Lung (tissue), 12 donors: ENCODE measurements around the gene GRHPR. TPM values are rescaled to one million over a fixed set of nuclear protein-coding genes. Genes with fewer than 3 reads are reported as not detected.

Source experiments
- ATAC-seq: fragments of 200-7000 bp; cut with Tn5 transposase; one replicate; pipeline ENCODE4 v1.9.1; 2020; ENCODE audit warnings: moderate number of reproducible peaks; ENCODE audit not compliant: insufficient read depth, low FRiP score
- DNase-seq, 3 donors: peaks; one replicate each; pipeline ENCODE4 v3.0.0-alpha.2; 2013 to 2017
- H3K27ac ChIP-seq, 2 donors: one replicate each; pipeline ENCODE4 v1.5.1; 2013; ENCODE audit warnings: mild to moderate bottlenecking in 2 of 2, moderate library complexity in 2 of 2, control low read depth in 1 of 2, inconsistent platforms in 1 of 2, low read depth in 1 of 2, low read length in 1 of 2
- H3K27me3 ChIP-seq, 3 donors: one replicate each; pipeline ENCODE4 v1.5.1; 2013; ENCODE audit warnings: low read length in 2 of 3; ENCODE audit not compliant: control insufficient read depth in 3 of 3, insufficient read depth in 3 of 3
- H3K36me3 ChIP-seq, 4 donors: one replicate each; pipeline ENCODE4 v1.5.1; 2013; ENCODE audit warnings: low read length in 4 of 4, mild to moderate bottlenecking in 1 of 4, moderate library complexity in 1 of 4; ENCODE audit not compliant: control insufficient read depth in 4 of 4, insufficient read depth in 4 of 4
- H3K4me1 ChIP-seq, 5 donors: one replicate each; pipeline ENCODE4 v1.5.1; 2013; ENCODE audit warnings: low read length in 5 of 5, mild to moderate bottlenecking in 2 of 5, moderate library complexity in 1 of 5; ENCODE audit not compliant: control insufficient read depth in 5 of 5, insufficient read depth in 5 of 5
- H3K4me3 ChIP-seq: one replicate; pipeline ENCODE4 v1.5.1; 2013; ENCODE audit warnings: mild to moderate bottlenecking, control low read depth, moderate library complexity
- H3K9ac ChIP-seq, 2 donors: one replicate each; pipeline ENCODE4 v1.5.1; 2013; ENCODE audit warnings: low read length in 2 of 2, control low read depth in 1 of 2; ENCODE audit not compliant: insufficient read depth in 1 of 2
- H3K9me3 ChIP-seq, 4 donors: one replicate each; pipeline ENCODE4 v1.5.1; 2013; ENCODE audit warnings: low read length in 3 of 4, mild to moderate bottlenecking in 1 of 4, moderate library complexity in 1 of 4; ENCODE audit not compliant: control insufficient read depth in 4 of 4, insufficient read depth in 3 of 4
- WGBS, 2 donors: extraction: QIAGEN DNeasy Blood & Tissue Kit; methylation state at CpG; one replicate each; pipeline ENCODE4 v1.1.7; 2013; 5-methylcytosine and 5-hydroxymethylcytosine counted together
- polyA plus RNA-seq, 2 donors: library from polyadenylated mRNA; stranded (reverse); fragments of 200-250 nt; gene quantifications; one replicate each; pipeline ENCODE4 v1.2.1, GENCODE V29; 2013
- total RNA-seq, 2 donors: library from RNA; depleted of rRNA in 1 of 2; stranded (reverse); fragments of >200 nt in 1 of 2; gene quantifications; one replicate each; pipeline ENCODE4 v1.2.1, GENCODE V29; 2014 to 2021
- TF ChIP-seq, protein P1 (sequence below): IDR thresholded peaks from 2 replicates; pipeline ENCODE4 v1.5.1; 2012; ENCODE audit warnings: mild to moderate bottlenecking; ENCODE audit errors: control extremely low read depth, extremely low read depth
- donor health status: control.
- donor health status: control.
- donor health status: Bipolar disorder and iron deficiency.
- donor health status: healthy.
- donor health status: DM: yes; HTN: yes; CAD: no.

The GRHPR gene
- total and polyA plus RNA-seq, 4 donors = 55.5 to 98.9 (median 73.5) TPM

DNA sequence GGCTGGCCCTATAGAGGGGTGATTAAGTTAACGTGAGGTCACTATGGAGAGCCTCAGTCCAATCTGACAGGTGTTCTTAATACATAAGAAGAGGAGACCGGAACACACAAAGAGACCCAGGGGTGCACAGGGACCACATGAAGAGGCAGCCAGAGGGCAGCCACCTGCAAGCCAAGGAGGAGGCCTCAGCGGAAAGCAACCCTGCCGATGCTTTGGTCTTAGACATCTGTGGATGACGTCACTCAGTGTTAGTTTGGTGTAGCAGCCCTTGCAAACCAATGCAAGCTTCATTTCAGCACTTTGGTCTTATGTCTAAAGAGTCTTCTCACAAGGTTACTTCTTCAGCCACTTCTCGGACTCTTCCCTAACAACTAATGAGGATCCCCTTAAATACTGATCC, 47.6 kb upstream of the GRHPR start:
- Histone ChIP-seq H3K36me3 (no peaks in the 10 kb centered on the region), H3K9me3 (peaks cover 0 to 3% (median 0%) of the 10 kb centered on the region in 4 donors), H3K4me3 (no peak overlapping the region), H3K9ac (no peak overlapping the region), H3K27ac (no peak overlapping the region), H3K4me1 (no peaks in the 10 kb centered on the region), H3K27me3 (no peaks in the 10 kb centered on the region)
- ATAC-seq (no peak), DNase-seq (no peak)
- 83 to 89% methylated on average over 6 of the region's 6 CpGs for WGBS, 2 donors
- TF ChIP-seq, protein P1, sequence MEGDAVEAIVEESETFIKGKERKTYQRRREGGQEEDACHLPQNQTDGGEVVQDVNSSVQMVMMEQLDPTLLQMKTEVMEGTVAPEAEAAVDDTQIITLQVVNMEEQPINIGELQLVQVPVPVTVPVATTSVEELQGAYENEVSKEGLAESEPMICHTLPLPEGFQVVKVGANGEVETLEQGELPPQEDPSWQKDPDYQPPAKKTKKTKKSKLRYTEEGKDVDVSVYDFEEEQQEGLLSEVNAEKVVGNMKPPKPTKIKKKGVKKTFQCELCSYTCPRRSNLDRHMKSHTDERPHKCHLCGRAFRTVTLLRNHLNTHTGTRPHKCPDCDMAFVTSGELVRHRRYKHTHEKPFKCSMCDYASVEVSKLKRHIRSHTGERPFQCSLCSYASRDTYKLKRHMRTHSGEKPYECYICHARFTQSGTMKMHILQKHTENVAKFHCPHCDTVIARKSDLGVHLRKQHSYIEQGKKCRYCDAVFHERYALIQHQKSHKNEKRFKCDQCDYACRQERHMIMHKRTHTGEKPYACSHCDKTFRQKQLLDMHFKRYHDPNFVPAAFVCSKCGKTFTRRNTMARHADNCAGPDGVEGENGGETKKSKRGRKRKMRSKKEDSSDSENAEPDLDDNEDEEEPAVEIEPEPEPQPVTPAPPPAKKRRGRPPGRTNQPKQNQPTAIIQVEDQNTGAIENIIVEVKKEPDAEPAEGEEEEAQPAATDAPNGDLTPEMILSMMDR = no peak

DNA sequence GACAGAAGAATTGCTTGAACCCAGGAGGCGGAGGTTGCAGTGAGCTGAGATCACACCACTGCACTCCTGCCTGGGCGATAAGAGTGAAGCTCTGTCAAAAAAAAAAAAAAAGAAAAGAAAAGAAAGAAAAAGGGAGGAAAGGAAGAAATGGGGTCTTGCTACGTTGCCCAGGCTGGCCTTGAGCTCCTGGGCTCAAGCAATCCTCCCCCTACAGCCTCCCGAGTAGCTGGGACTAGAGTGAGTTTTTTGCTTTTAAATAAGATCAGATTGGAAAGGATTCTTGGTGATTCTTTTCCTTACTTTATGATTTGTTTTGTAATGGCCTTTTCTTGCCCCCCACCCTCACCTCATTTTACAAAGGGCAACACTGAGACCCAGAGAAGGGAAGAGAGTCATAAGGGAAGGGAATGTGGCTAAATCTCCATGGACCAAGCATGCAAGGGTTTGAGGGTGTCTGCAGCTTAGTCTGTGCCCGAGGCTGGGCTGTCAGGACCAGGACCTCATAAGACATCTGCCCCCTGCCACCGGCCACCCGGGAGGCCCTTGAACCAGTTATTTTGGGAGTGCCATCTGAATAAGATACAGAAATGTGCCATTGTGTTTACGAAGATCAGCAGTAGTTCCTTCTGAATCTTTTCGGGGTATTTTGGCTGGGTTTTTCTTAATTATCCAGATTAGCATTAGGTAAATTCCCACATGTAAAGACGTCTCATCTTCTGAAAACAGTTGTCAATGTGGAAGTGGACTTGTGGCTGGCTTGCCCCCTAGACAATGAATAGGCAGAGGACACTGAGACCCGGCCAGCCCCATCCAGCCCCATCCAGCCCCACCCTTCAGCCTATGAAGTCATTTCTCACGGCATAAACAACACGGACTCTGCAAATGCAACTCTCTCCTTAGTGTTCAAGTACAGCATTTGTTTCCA, 44.5 kb upstream of the GRHPR start:
- WGBS, 2 donors = 78 to 83% methylated on average over 13 of the region's 13 CpGs
- no peak overlapping the region for H3K9ac ChIP-seq
- ATAC-seq = no peak

DNA sequence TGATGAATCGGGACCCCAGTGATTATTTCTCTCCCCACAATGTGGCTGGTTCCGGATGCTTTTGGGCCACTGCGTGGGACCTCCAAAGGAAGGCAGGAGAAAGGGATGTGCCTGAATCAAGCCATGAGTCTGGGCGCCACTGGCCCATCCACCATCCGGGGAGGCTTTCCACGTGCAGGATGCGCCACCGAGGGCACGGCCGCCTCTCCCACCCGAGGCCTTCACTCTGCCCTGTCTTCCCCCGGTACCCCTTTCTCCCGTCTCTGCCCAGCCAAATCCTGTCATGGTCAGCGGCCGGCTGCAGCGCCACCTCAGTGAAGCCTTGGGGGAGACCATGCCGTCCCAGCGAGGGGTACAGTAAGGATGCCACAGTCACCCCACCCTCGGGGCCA, 43.9 kb upstream of the GRHPR start:
- TF ChIP-seq, protein P1 = no peak
- Histone ChIP-seq H3K27ac (no peak overlapping the region), H3K9ac (no peak overlapping the region), H3K27me3 (no peaks in the 10 kb centered on the region), H3K4me1 (no peaks in the 10 kb centered on the region), H3K9me3 (peaks cover 0 to 3% (median 0%) of the 10 kb centered on the region in 4 donors), H3K36me3 (no peaks in the 10 kb centered on the region), H3K4me3 (no peak overlapping the region)
- 91 to 92% methylated on average over 19 of the region's 19 CpGs for WGBS, 2 donors
- ATAC-seq = no peak
- no peak for DNase-seq

More for the DNA sequence above, 44.5 kb upstream of the GRHPR start:
- Histone ChIP-seq H3K27me3 (no peaks in the 10 kb centered on the region), H3K9me3 (peaks cover 0 to 3% (median 0%) of the 10 kb centered on the region in 4 donors), H3K27ac (no peak overlapping the region), H3K36me3 (no peaks in the 10 kb centered on the region), H3K4me3 (no peak overlapping the region), H3K4me1 (no peaks in the 10 kb centered on the region)
- DNase-seq = no peak
- TF ChIP-seq, protein P1 = no peak
